ENCODE results near the gene MTA2.

GRCh38 chr11:62559204-62559603 is 42.5 kb downstream of the MTA2 start:
- TF ChIP-seq POLR2A (IDR thresholded peaks at IDR 0.05) (no peak), CTCF (IDR thresholded peaks at IDR 0.05) (no peak)
